Gastroesophageal sphincter (tissue), 4 donors: Measurements from ENCODE around the gene ERAL1. TPM values are rescaled to one million over a fixed set of nuclear protein-coding genes. Genes with fewer than 3 reads are reported as not detected.
A peak's percentile ranks its signal among the peaks of the same experiment; 100 is the strongest.

Source experiments
- ATAC-seq: fragments of 150-250 bp; one replicate; pipeline ENCODE4 v1.9.1; 2016; ENCODE audit warnings: mild to moderate bottlenecking, moderate library complexity
- H3K27ac ChIP-seq, 4 donors: fragments of 200-600 bp; sonication (generic) in 3 of 4; 1 replicate in 3 of 4; 2 replicates in 1 of 4; pipeline ENCODE4 v1.5.1; 2016 to 2019
- H3K27me3 ChIP-seq: fragments of 200-600 bp; sonication (generic); one replicate; pipeline ENCODE4 v1.5.1; 2019
- H3K36me3 ChIP-seq, 2 donors: fragments of 200-600 bp; sonication (generic); one replicate each; pipeline ENCODE4 v1.5.1; 2019; ENCODE audit warnings: control low read depth in 1 of 2
- H3K4me1 ChIP-seq, 3 donors: fragments of 200-600 bp; sonication (generic); 1 replicate in 2 of 3; 2 replicates in 1 of 3; pipeline ENCODE4 v1.5.1; 2016 to 2019; ENCODE audit warnings: control low read depth in 2 of 3
- H3K4me3 ChIP-seq, 2 donors: fragments of 200-600 bp; sonication (generic); one replicate each; pipeline ENCODE4 v1.5.1; 2019; ENCODE audit warnings: mild to moderate bottlenecking in 1 of 2, moderate library complexity in 1 of 2
- H3K9me3 ChIP-seq, 3 donors: fragments of 200-600 bp; sonication (generic); one replicate each; pipeline ENCODE4 v1.5.1; 2017 to 2019; ENCODE audit warnings: control low read depth in 2 of 3
- EP300 ChIP-seq: sonication (generic); formaldehyde crosslinking; IDR thresholded peaks from one replicate; pipeline ENCODE4 v1.6.1; 2017; ENCODE audit warnings: antibody characterized with exemption, mild to moderate bottlenecking
- POLR2A ChIP-seq, 2 donors: fragments of 450-650 bp; IDR thresholded peaks; one replicate each; pipeline ENCODE4 v1.6.1; 2017; ENCODE audit warnings: antibody characterized with exemption in 2 of 2, mild to moderate bottlenecking in 2 of 2, moderate library complexity in 1 of 2
- POLR2AphosphoS5 ChIP-seq: sonication (generic); formaldehyde crosslinking; IDR thresholded peaks from one replicate; pipeline ENCODE4 v1.6.1; 2017; ENCODE audit warnings: antibody characterized with exemption
- WGBS, 2 donors: methylation state at CpG; one replicate each; pipeline ENCODE4 v1.1.5; 2018; ENCODE audit warnings: low coverage in 1 of 2; 5-methylcytosine and 5-hydroxymethylcytosine counted together
- total RNA-seq, 4 donors: library from RNA; depleted of rRNA; stranded (reverse); fragments of >200 nt; gene quantifications; one replicate each; pipeline ENCODE4 v1.1.0, GENCODE V29; 2016
- TF ChIP-seq, protein P1 (sequence below), 4 experiments: fragments of 200-600 bp in 2 of 4; fragments of 450-650 bp in 2 of 4; sonication (generic) in 1 of 4; IDR thresholded peaks; one replicate each; pipeline ENCODE4 v1.5.1; 2017 to 2019; ENCODE audit warnings: antibody characterized with exemption in 4 of 4, mild to moderate bottlenecking in 2 of 4, moderate library complexity in 2 of 4

ERAL1 gene
- total RNA-seq, 4 donors from 2014 or later = 25.8 to 48.3 (median 29.2) TPM

DNA sequence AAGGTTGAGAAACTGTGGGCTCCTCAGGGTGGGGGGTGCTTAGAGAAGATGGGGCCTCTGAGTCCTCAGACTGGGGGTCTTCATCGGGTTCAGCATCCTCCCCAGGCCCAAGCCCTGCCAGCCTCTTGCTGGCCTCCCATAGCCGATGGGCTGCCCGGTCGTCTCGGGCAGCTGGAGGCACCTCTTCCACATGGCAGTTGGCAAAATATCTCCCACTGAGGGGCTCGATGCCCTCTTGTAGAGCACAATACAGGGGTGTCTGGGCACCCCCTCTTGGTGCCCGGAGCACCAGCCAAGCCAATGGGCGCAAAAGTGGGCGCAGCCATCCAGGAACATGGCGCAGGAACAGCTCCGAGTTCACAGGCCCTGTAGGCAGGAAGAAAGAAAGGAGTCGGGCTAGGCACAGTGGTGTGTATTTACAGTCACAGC, 43.7 kb downstream of the ERAL1 start:
- WGBS, 2 donors = 100% methylated on average over 3 of the region's 12 CpGs; no CpG with 5 or more reads in 1 of the 2 donors
- Histone ChIP-seq H3K27me3 (no peaks in the 10 kb centered on the region), H3K36me3 (no peaks in the 10 kb centered on the region), H3K9me3 (no peaks in the 10 kb centered on the region), H3K27ac (peak overlapping the region in 3 of 4 donors; percentile 90 to 96 (median 96)), H3K4me1 (peaks cover 0 to 66% (median 11%) of the 10 kb centered on the region in 3 donors), H3K4me3 (no peak overlapping the region)
- TF ChIP-seq, protein P1, sequence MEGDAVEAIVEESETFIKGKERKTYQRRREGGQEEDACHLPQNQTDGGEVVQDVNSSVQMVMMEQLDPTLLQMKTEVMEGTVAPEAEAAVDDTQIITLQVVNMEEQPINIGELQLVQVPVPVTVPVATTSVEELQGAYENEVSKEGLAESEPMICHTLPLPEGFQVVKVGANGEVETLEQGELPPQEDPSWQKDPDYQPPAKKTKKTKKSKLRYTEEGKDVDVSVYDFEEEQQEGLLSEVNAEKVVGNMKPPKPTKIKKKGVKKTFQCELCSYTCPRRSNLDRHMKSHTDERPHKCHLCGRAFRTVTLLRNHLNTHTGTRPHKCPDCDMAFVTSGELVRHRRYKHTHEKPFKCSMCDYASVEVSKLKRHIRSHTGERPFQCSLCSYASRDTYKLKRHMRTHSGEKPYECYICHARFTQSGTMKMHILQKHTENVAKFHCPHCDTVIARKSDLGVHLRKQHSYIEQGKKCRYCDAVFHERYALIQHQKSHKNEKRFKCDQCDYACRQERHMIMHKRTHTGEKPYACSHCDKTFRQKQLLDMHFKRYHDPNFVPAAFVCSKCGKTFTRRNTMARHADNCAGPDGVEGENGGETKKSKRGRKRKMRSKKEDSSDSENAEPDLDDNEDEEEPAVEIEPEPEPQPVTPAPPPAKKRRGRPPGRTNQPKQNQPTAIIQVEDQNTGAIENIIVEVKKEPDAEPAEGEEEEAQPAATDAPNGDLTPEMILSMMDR (IDR thresholded peaks at IDR 0.05) = no peak
- TF ChIP-seq POLR2A (IDR thresholded peaks at IDR 0.05) = no peak
- TF ChIP-seq EP300 = no peak
- TF ChIP-seq POLR2AphosphoS5 = no peak
- no peak for ATAC-seq

GRCh38 chr17:28899212-28899815, 44.5 kb downstream of the ERAL1 start:
- WGBS, 2 donors = 91 to 92% methylated on average over 1 to 5 of the region's 5 CpGs
- peaks cover 0 to 64% (median 11%) of the 10 kb centered on the region in 3 donors for H3K4me1 ChIP-seq
- H3K27ac ChIP-seq = no peak overlapping the region
- no peaks in the 10 kb centered on the region for H3K27me3 ChIP-seq
- no peaks in the 10 kb centered on the region for H3K36me3 ChIP-seq
- H3K4me3 ChIP-seq = no peak overlapping the region
- no peak for ATAC-seq
- TF ChIP-seq EP300 = no peak
- TF ChIP-seq POLR2AphosphoS5 = no peak
- TF ChIP-seq POLR2A (IDR thresholded peaks at IDR 0.05) = no peak
- TF ChIP-seq, protein P1 (IDR thresholded peaks at IDR 0.05) = no peak
- H3K9me3 ChIP-seq = no peaks in the 10 kb centered on the region

DNA sequence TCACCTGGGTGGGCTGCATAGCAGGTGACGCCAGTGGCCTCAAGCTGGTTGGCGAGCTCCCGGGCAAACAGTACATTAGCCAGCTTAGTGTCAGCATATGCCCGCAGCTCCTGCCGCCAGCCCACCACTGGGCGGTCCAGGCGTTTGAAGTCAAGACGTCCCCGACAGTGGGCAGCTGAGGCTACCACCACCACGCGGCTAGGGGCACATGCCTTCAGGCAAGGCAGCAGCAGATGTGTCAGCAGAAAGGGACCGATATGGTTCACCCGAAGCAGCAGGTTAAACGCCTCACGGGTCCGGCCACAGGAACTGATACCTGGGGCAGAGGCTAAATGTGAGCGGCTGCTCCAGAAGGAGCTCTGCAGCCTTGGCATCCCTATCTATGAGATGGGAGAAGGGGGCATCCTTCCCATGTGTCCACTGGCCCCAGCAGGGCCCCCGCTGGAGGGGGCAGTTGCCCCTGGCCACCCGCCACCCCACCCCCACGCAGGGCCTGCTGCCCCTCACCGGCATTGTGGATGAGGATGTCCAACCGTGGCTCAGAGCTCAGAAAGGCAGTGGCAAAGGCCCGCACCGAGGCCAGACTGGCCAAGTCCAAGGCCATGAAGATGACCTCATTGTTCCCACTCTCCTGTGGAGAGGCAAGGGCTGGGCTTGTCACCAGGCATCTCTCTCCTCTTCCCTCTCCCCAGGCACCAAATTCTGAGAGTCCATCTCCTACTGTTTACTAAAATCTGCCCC, 46.3 kb downstream of the ERAL1 start:
- H3K9me3 ChIP-seq = no peaks in the 10 kb centered on the region
- WGBS, 2 donors = no CpG with 5 or more reads among the region's 24 CpGs
- ATAC-seq = no peak
- H3K27me3 ChIP-seq = no peaks in the 10 kb centered on the region
- peaks cover 0 to 54% (median 7%) of the 10 kb centered on the region in 3 donors for H3K4me1 ChIP-seq
- H3K4me3 ChIP-seq = no peak overlapping the region
- TF ChIP-seq POLR2AphosphoS5 (no peak), EP300 (no peak), POLR2A (IDR thresholded peaks at IDR 0.05) (no peak)
- TF ChIP-seq, protein P1 (IDR thresholded peaks at IDR 0.05) = no peak
- H3K27ac ChIP-seq = no peak overlapping the region
- peaks cover 0 to 10% of the 10 kb centered on the region in 2 donors for H3K36me3 ChIP-seq

GRCh38 chr17:28901866-28902818, 47.3 kb downstream of the ERAL1 start:
- peak; percentile 53 for ATAC-seq
- H3K9me3 ChIP-seq = no peaks in the 10 kb centered on the region
- H3K27ac ChIP-seq = peak overlapping the region; percentile 10 to 92 (median 86)
- peak in 1 of 2 donors; percentile 8 for TF ChIP-seq POLR2A (IDR thresholded peaks at IDR 0.05)
- TF ChIP-seq EP300 = no peak
- no peak for TF ChIP-seq POLR2AphosphoS5
- H3K4me1 ChIP-seq = peaks cover 0 to 56% (median 7%) of the 10 kb centered on the region in 3 donors
- 13 to 58% methylated on average over 5 to 17 of the region's 62 CpGs for WGBS, 2 donors
- peaks cover 0 to 20% of the 10 kb centered on the region in 2 donors for H3K36me3 ChIP-seq
- no peaks in the 10 kb centered on the region for H3K27me3 ChIP-seq
- peak overlapping the region; percentile 44 to 86 for H3K4me3 ChIP-seq
